Measurements from ENCODE around the gene HSD17B14.

Gene HSD17B14

GRCh38 chr19:48867746-48868113, 31.4 kb upstream of the HSD17B14 start:
- no peak for DNase-seq
- Mint-ChIP-seq H3K4me3 (peak overlapping the region; percentile 90), H3K36me3 (ENCODE audit: low read depth) (peaks cover 24% of the 10 kb centered on the region), H3K27ac (peak overlapping the region; percentile 99), H3K27me3 (ENCODE audit: low read depth, poor library complexity) (peaks cover 3% of the 10 kb centered on the region), H3K4me1 (peaks cover 58% of the 10 kb centered on the region), H3K9me3 (no peaks in the 10 kb centered on the region)
- TF ChIP-seq CTCF (IDR thresholded peaks at IDR 0.05): no peak

DNA sequence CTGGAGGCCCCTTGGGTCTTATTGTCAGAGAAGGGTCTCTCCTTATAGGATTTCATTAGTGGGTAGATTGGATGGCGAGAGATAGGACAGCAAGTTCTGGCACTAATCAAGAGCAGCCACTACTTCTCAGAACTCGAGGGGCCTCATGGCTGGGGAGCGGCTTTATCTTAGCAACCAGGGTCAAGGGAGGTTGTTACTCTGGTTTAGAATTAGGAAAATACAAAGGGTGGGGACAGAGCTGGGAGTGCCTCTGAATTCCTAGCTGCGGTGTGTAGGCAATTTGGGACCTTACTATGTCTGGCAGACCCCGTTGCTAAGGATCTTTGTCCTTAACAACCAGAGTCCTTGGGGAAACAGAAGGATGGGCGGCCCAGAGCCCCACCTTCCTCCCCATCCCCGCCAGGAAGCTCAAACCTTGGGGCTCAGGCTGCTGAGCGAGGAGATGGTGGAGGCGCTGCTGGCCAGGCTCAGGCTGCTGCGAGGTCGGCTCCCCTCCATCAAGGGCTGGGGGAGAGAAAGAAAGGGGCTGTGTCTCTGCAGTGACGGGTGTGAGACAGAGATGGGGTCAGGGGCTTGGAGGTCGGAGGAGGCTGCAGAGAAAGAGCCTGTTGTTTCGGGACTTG, 30.9 kb upstream of the HSD17B14 start:
- Mint-ChIP-seq H3K4me3 (peak overlapping the region; percentile 90), H3K36me3 (ENCODE audit: low read depth) (peaks cover 26% of the 10 kb centered on the region), H3K9me3 (no peaks in the 10 kb centered on the region), H3K4me1 (peaks cover 55% of the 10 kb centered on the region), H3K27me3 (ENCODE audit: low read depth, poor library complexity) (peaks cover 3% of the 10 kb centered on the region), H3K27ac (peak overlapping the region; percentile 92)
- no peak for TF ChIP-seq CTCF (IDR thresholded peaks at IDR 0.05)
- no peak for DNase-seq

- peaks cover 29% of the 10 kb centered on the region for H3K36me3 Mint-ChIP-seq (ENCODE audit: low read depth)
- peaks cover 3% of the 10 kb centered on the region for H3K27me3 Mint-ChIP-seq (ENCODE audit: low read depth, poor library complexity)
- peak overlapping the region; percentile 92 for H3K27ac Mint-ChIP-seq
- no peak for TF ChIP-seq CTCF (IDR thresholded peaks at IDR 0.05)
- H3K4me3 Mint-ChIP-seq: peak overlapping the region; percentile 90
- no peaks in the 10 kb centered on the region for H3K9me3 Mint-ChIP-seq
- no peak for DNase-seq
- H3K4me1 Mint-ChIP-seq: peaks cover 54% of the 10 kb centered on the region
These were observed 30.4 kb upstream of the HSD17B14 start for GRCh38 chr19:48866692-48867091.

DNA sequence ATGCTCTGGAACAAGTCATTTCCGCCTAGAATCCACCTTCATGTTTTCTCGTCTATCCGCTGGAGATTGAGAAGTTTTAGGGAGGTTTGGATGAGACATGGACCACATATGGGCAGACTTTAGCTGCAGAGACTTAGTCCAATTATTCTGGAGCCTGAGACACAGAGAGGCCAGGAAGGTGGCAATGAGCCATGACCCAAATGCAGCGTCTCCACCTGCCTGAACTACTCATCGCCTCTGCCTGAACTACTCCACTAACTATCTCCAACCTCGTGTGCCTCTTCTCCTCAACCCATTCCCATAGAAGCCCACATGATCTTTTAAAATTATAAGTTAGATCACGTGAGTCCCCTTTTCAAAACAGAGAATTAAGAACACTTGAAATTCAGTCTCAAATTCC, 26.5 kb upstream of the HSD17B14 start:
- H3K9me3 Mint-ChIP-seq: no peaks in the 10 kb centered on the region
- peak overlapping the region; percentile 71 for H3K27ac Mint-ChIP-seq
- no peak for TF ChIP-seq CTCF (IDR thresholded peaks at IDR 0.05)
- H3K4me1 Mint-ChIP-seq: peaks cover 58% of the 10 kb centered on the region
- H3K27me3 Mint-ChIP-seq (ENCODE audit: low read depth, poor library complexity): peaks cover 3% of the 10 kb centered on the region
- no peak overlapping the region for H3K4me3 Mint-ChIP-seq
- peaks cover 57% of the 10 kb centered on the region for H3K36me3 Mint-ChIP-seq (ENCODE audit: low read depth)
- no peak for DNase-seq

DNA sequence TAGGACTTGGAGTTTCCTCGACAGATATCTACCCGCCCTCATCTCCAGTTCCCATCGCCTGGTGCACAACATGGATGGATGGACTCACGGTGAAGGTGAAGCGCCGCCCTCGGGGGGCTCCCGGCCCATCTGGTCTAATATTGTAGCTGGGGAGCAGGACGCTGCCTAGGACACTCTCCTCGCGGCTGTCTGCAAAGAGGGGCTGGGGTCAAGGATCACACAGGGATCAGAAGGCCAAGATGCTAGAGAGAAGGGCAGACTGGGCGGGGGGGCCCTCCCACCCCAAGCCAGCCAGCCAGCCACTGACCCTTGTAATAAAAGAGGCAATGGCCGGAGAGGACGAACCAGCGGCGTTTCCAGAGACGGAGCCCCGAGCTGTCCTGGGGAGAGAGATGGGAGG, 25.0 kb upstream of the HSD17B14 start:
- H3K9me3 Mint-ChIP-seq: no peaks in the 10 kb centered on the region
- TF ChIP-seq CTCF (IDR thresholded peaks at IDR 0.05): no peak

More for the DNA sequence above, 25.0 kb upstream of the HSD17B14 start:
- Mint-ChIP-seq H3K4me3 (peak overlapping the region; percentile 48), H3K4me1 (peaks cover 48% of the 10 kb centered on the region), H3K27me3 (ENCODE audit: low read depth, poor library complexity) (peaks cover 3% of the 10 kb centered on the region), H3K36me3 (ENCODE audit: low read depth) (peaks cover 65% of the 10 kb centered on the region), H3K27ac (peak overlapping the region; percentile 64)
- DNase-seq: no peak

Measured in nephron progenitor cell (in vitro differentiated cells).